NCI-H526 treated with DMSO at 0.1 percent for 48 hours (cell line): ENCODE measurements around the gene GTSE1.
A peak's percentile ranks its signal among the peaks of the same experiment; 100 is the strongest.

Experiments
- DNase-seq: peaks from one replicate; lab custom pipeline; 2025; lab: John Stamatoyannopoulos, UW

GTSE1 gene

GRCh38 chr22:46366801-46367706, 70.4 kb downstream of the GTSE1 start:
- no peak for DNase-seq

GRCh38 chr22:46367707-46368191, 71.1 kb downstream of the GTSE1 start:
- DNase-seq: peak; percentile 16

GRCh38 chr22:46368422-46368821, 71.8 kb downstream of the GTSE1 start:
- DNase-seq: no peak

- DNase-seq: no peak
These were observed 72.4 kb downstream of the GTSE1 start for GRCh38 chr22:46368871-46369715.

- no peak for DNase-seq
These were observed 73.3 kb downstream of the GTSE1 start for GRCh38 chr22:46369716-46370583.

- DNase-seq: no peak
These were observed 74.1 kb downstream of the GTSE1 start for GRCh38 chr22:46370584-46371291.

GRCh38 chr22:46371623-46372226, 75.1 kb downstream of the GTSE1 start:
- no peak for DNase-seq

GRCh38 chr22:46372686-46373085, 76.0 kb downstream of the GTSE1 start:
- no peak for DNase-seq

GRCh38 chr22:46373159-46373558, 76.5 kb downstream of the GTSE1 start:
- DNase-seq: no peak

GRCh38 chr22:46373921-46374662, 77.4 kb downstream of the GTSE1 start:
- DNase-seq: no peak

GRCh38 chr22:46374663-46375474, 78.2 kb downstream of the GTSE1 start:
- DNase-seq: no peak

GRCh38 chr22:46376111-46376510, 79.4 kb downstream of the GTSE1 start:
- no peak for DNase-seq

- DNase-seq: no peak
These were observed 80.3 kb downstream of the GTSE1 start for GRCh38 chr22:46376908-46377524.

- DNase-seq: no peak
These were observed 81.1 kb downstream of the GTSE1 start for GRCh38 chr22:46377525-46378425.

GRCh38 chr22:46378426-46379065, 81.9 kb downstream of the GTSE1 start:
- DNase-seq: no peak

GRCh38 chr22:46379066-46379930, 82.6 kb downstream of the GTSE1 start:
- no peak for DNase-seq
